NCI-H69 (cell line): Measurements from ENCODE around the gene SLC9C1.

Experiments
- DNase-seq: peaks from one replicate; lab custom pipeline; 2025; lab: John Stamatoyannopoulos, UW

SLC9C1 gene

GRCh38 chr3:112293368-112294321 is at the start of gene SLC9C1:
Gene SLC9C1 (minus strand): TSS chr3:112294216. CDS start chr3:112286791, 7,425 bp downstream.
- DNase-seq: peak; percentile 50

GRCh38 chr3:112341386-112341785 is 47.4 kb upstream of the SLC9C1 start:
- DNase-seq: no peak

- DNase-seq: no peak
Observed at GRCh38 chr3:112339609-112340008, 45.6 kb upstream of the SLC9C1 start.

DNA sequence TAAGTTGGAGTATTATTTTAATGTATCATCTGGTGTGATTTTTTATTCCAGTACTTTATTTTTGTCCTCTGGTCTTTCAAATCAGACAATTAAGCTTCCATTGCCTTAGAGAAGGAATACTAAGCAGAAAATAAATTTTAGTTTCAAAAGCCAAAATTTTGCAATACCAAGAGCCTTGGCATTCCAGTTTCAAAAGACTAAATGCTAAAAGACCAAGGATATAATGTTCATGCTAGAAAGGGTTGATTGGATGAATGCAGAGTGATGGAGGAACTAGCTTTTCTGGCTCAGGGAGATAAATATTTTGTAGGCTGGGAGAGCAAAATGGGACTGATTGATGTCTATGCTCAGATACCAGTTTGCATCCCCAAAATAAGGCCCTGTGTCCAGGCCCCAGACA is 45.1 kb upstream of the SLC9C1 start:
- DNase-seq: no peak

DNA sequence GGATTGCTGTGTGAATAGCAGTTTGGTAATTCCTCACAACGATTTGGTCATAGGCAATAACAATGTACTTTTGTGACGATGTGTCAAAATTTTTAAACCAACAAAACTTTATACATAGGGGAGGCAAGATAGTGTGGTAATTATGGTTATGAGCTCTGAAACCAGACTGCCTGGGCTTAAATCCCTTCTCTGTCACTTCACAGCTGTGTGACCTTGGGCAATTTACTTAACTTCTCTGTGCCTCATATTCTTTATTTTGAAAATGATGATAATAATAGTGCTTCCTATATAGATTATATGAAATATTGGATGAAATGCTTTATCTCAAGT is 44.7 kb upstream of the SLC9C1 start:
- no peak for DNase-seq

DNA sequence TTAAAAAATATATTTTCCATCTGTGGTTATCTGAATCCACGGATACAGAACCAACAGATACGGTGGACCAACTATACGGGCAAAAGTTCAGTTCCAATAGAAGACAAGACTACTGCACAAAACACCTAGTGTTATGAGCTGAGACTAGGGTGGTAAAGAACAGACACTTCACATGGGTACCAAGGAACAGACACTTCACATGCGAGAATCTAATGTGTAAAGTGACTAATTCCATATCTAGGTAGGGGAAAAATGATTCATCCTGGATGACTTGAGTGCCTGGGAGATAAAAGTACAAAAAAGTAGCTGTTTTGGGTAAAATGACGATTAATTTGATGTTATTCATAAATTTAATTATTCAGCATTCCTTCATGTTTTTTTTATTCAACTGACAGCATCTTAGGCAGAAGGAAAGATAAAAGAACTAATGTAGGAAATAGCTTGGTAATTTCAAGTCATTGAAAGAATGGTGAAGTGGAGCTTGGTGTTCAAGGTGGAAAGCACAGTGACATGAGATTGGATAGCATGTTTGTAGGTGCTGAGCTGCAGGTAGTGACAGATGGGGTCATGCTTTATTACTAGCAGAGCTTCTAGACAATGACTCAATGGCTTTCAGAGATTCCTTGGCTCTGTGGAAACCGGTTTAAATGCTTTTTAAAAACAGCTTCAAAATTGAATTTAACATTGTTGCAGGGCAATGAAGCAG is 44.2 kb upstream of the SLC9C1 start:
- no peak for DNase-seq

GRCh38 chr3:112335434-112335781 is 41.4 kb upstream of the SLC9C1 start:
- no peak for DNase-seq

- no peak for DNase-seq
Observed at GRCh38 chr3:112334691-112335433, 40.8 kb upstream of the SLC9C1 start.

DNA sequence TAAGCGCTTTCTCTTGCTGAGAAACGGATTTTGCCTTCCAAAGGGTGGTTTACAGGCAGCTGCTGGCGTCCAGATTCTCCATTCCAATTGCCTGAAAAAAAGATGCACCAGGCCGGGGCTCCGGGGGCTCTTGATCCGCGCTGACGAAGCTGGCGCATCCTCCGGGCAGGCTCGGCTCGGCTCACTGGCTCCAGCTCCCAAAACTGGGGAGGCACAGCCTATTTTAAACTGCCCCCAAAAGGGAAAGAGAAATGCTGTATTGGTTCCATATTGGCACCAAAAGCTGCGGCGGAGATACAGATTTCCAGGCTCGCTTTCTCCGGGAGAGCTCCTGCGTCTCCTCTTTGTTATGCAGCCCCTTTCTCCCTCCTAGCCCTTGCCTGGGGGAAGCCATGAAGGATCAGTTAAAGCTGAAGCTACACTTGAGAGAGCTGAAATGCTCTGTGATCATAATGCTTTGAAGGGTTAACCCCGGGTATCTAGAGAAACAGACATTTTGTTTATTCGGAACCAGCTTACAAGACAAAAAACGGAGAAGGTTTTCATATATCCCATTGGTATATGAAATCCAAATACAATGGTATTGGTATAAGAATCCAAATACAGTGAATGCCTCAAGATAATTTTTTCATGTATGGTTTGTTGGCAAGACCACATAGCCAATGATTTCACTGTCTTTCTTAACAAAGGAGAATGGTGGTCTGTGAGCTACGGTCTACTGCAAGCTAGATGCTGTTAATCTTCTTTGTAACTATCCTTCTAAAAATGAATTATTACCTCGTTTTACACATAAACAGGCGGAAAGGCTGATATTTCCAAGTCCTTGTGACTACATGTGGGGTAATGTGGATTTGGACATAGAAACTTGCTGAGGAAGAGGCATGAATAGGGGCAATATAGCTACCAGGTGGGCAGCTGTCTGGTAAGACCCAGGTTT is 39.6 kb upstream of the SLC9C1 start:
- DNase-seq: peak; percentile 5

GRCh38 chr3:112333002-112333380 is 39.0 kb upstream of the SLC9C1 start, which contains the start of gene CD200:
Gene CD200 (plus strand): TSS chr3:112333156. CDS start chr3:112333213, 57 bp downstream.
- peak; percentile 55 for DNase-seq

DNA sequence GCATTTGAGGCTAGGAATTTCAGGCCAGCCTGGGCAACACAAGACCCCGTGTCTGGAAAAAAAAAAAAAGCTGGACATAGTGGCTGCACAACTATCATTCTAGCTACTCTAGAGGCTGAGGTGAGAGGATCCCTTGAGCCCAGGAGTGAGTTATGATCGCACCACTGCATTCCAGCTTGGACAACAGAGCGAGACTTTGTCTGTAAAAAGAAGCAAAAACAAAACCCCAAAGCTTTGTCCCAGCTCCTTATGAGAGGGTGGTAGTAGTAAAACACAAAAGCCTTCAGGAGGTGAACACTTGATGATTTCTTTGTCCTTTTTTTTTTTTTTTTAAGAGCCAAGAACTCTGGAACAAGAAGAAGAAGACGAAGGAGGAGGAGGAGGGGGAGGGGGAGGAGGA is 37.8 kb upstream of the SLC9C1 start:
- no peak for DNase-seq

GRCh38 chr3:112327371-112327951 is 33.4 kb upstream of the SLC9C1 start:
- DNase-seq: peak; percentile 51

DNA sequence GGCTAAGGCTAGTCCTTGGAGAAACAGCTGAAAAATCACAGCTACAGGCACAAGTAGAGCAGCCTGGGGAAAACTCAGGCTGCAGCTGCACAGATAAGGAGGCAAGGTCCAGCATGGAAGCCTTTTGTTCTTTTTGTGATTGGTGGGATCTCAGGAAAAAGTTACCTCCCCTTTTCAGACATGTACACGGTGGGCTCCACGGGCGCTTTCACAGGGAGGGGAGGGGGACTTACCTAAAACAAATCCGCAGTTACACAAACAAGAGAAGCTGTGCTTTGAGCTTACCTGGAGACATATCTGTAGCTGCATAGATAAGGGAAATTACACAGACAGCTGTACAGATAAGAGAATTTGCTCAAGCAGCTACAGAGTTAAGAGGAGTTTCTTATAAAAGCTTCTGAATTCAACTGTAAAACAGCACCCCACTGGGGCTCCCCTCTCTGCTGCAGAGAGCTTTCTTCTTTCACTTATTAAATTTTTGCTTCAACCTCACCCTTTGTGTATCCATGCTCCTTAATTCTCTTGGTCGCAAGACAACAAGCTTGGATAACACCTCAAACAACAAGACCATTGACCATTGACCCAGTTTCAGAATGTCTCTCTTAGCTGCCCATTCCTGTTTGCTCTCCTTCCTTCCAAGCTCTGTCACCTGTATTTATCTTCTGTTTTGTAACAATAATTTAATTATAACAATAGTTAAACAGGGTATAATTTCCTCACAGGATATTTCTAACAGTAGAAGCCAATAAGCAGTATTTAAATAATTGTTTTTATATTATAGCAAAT is 28.0 kb upstream of the SLC9C1 start:
- peak; percentile 2 for DNase-seq

- DNase-seq: no peak
Observed at GRCh38 chr3:112320691-112321090, 26.7 kb upstream of the SLC9C1 start.

- no peak for DNase-seq
Observed at GRCh38 chr3:112319516-112320276, 25.7 kb upstream of the SLC9C1 start.

DNA sequence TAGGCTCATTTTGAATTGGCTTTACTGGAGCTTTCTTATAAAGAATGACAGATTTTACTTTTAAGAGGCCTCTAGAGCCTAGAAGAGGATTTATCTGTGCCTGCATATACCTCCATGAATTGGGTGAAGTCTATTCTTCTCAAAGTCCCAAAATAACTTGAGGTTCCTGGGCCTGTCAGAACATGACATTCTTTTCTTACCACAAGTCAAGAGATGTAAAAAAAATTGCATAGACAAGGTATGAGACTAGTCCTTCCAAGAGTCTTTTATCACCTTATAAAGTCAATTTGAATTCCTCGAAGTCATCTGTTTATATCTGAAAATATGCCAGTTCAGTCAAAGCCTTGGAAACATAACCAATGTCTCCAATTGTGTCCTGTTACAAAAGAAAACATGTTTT is 21.8 kb upstream of the SLC9C1 start:
- no peak for DNase-seq

- DNase-seq: peak; percentile 42
Observed at GRCh38 chr3:112314649-112315048, 20.6 kb upstream of the SLC9C1 start.

DNA sequence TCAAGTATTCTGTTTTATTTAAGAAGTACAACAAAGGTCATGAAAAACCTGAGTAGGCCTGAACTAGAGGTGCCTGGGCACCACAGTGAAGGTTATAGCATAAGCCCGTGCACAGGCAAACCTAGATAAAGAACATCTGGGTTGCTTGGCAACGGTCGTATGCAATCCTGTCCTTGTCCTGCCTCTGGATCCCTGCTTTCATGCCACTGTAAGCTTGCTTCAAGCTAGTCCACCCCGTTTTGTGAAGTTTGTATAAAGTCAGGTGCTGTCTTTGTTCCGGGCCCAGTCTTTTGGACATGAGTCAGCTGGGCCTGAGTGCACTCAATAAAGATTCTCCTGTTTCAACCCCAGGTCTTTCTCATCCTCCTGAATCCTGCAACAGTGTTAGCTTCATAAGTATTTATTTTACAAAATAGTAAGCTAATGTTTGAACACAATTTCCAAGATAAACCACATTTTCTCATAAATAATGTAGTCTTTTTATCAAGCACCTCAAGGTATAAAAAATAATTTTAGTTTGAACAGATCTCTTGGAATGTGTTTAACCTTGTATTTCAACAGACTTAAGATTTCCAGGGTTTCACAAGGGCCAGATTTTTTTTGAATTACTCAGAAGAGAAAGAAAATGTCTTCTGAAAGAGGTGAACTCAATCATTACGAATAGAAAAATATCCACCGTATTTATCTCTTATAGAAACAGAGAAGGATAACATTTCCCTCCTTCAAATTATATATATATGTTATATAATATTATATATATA is 14.3 kb upstream of the SLC9C1 start:
- peak; percentile 4 for DNase-seq

DNA sequence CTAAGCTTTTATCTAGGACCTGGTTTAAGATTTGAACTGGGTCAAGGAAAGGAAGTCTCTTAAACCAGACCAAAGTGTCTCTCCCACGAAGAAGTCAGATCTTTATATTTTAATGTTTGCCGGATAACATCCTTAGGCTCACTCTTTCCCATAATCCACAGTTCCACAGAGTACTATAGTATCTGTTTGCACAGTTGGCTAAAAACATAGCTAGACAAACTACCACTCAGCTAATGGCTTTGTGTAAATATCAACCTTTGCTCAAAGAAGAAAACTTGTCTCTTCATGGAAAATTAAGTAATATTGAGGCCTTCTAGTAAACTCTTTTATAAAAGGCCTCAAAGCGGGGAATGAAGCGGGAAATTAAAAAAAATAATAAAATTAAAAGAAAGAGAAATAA is 13.5 kb upstream of the SLC9C1 start:
- no peak for DNase-seq
